H1 (cell line): ENCODE data around the gene POLD4. TPM values are rescaled to one million over a fixed set of nuclear protein-coding genes. Genes with fewer than 3 reads are reported as not detected.

ENCODE experiments used
- CTCF ChIA-PET: fragments of 300-600 bp; sonication (Branson Sonifier 250); formaldehyde crosslinking; loops from one replicate; lab custom pipeline; 2021; ENCODE audit not compliant: partially characterized antibody; lab: Charles Lee
- POLR2A ChIA-PET: fragments of 300-600 bp; sonication (Branson Sonifier 250); formaldehyde crosslinking; loops from one replicate; lab custom pipeline; 2021; ENCODE audit warnings: inconsistent platforms; ENCODE audit not compliant: partially characterized antibody; lab: Charles Lee
- DNase-seq, 2 experiments: peaks; one replicate each; pipeline versions ENCODE4 v3.0.0 to v3.0.0-alpha.2; 2010 to 2022; ENCODE audit warnings: low spot score in 2 of 2, low read depth in 1 of 2, mixed read lengths in 1 of 2
- FAIRE-seq: peaks from 2 replicates; lab custom pipeline; 2011; peaks lifted over from hg19 to GRCh38; lab: Jason Lieb, UNC
- H2AFZ ChIP-seq: 2 replicates; pipeline ENCODE4 v1.8.1; 2012; ENCODE audit warnings: low read length, inconsistent platforms
- H2AK5ac ChIP-seq: 2 replicates; pipeline ENCODE4 v1.6.1; 2013; ENCODE audit warnings: low read depth, low read length
- H2BK120ac ChIP-seq: replicated peaks from 2 replicates; pipeline ENCODE3; 2013; ENCODE audit warnings: low read depth, low read length, inconsistent platforms
- H2BK12ac ChIP-seq: 2 replicates; pipeline ENCODE4 v1.6.1; 2013; ENCODE audit warnings: low read depth, low read length
- H2BK15ac ChIP-seq: 2 replicates; pipeline ENCODE4 v1.6.1; 2013; ENCODE audit warnings: low read length
- H2BK20ac ChIP-seq: 2 replicates; pipeline ENCODE4 v1.6.1; 2013; ENCODE audit warnings: low read length
- H2BK5ac ChIP-seq: 2 replicates; pipeline ENCODE4 v1.6.1; 2013; ENCODE audit warnings: low read depth, low read length
- H3K14ac ChIP-seq: 2 replicates; pipeline ENCODE4 v1.6.1; 2013; ENCODE audit warnings: inconsistent platforms; ENCODE audit not compliant: insufficient read length
- H3K18ac ChIP-seq: 2 replicates; pipeline ENCODE4 v1.6.1; 2013; ENCODE audit warnings: low read length; ENCODE audit errors: extremely low read depth
- H3K23ac ChIP-seq: 2 replicates; pipeline ENCODE4 v1.6.1; 2013; ENCODE audit warnings: inconsistent platforms; ENCODE audit not compliant: insufficient read length
- H3K23me2 ChIP-seq: 2 replicates; pipeline ENCODE4 v1.6.1; 2013; ENCODE audit warnings: low read depth, low read length
- H3K27ac ChIP-seq: 2 replicates; pipeline ENCODE4 v1.6.1; 2011; ENCODE audit warnings: low read depth, low read length, inconsistent platforms
- H3K27me3 ChIP-seq, 4 experiments: replicated peaks in 1 of 4; 1 replicate in 1 of 4; 2 replicates in 3 of 4; pipeline versions ENCODE4 v1.6.1 to v1.8.1; 2011 to 2013; ENCODE audit warnings: low read length in 3 of 4, mild to moderate bottlenecking in 3 of 4, inconsistent platforms in 2 of 4, mixed read lengths in 2 of 4, moderate library complexity in 1 of 4; ENCODE audit not compliant: control insufficient read depth in 3 of 4, insufficient read depth in 3 of 4; ENCODE audit errors: extremely low read depth in 1 of 4
- H3K36me3 ChIP-seq, 4 experiments: 2 replicates each; pipeline versions ENCODE4 v1.6.1 to v1.8.1; 2011 to 2013; ENCODE audit warnings: mild to moderate bottlenecking in 4 of 4, low read length in 3 of 4, moderate library complexity in 2 of 4, control low read depth in 1 of 4, inconsistent platforms in 1 of 4; ENCODE audit not compliant: insufficient read depth in 4 of 4, control insufficient read depth in 2 of 4
- H3K4ac ChIP-seq: replicated peaks from 2 replicates; pipeline ENCODE3; 2013; ENCODE audit warnings: low read length, low read depth, mixed read lengths, inconsistent platforms; ENCODE audit not compliant: insufficient read length
- H3K4me1 ChIP-seq, 4 experiments: replicated peaks in 1 of 4; 1 replicate in 1 of 4; 2 replicates in 3 of 4; pipeline versions ENCODE4 v1.6.1 to v1.8.1; 2011 to 2013; ENCODE audit warnings: low read length in 3 of 4, inconsistent platforms in 2 of 4, mixed read lengths in 1 of 4; ENCODE audit not compliant: insufficient read depth in 4 of 4, control insufficient read depth in 3 of 4
- H3K4me2 ChIP-seq, 2 experiments: 2 replicates each; pipeline versions ENCODE4 v1.6.1 to v1.8.1; 2011 to 2013; ENCODE audit warnings: low read depth in 2 of 2, low read length in 2 of 2, control low read depth in 1 of 2, inconsistent platforms in 1 of 2, mild to moderate bottlenecking in 1 of 2; ENCODE audit not compliant: insufficient read depth in 1 of 2
- H3K4me3 ChIP-seq, 4 experiments: fragments of 200-600, 300-600 bp in 1 of 4; sonication (generic), shearing (Covaris generic), sonication (Bioruptor Twin) in 1 of 4; 2 replicates each; pipeline versions ENCODE4 v1.5.1 to v1.8.1; 2011 to 2016; ENCODE audit warnings: low read length in 4 of 4, low read depth in 3 of 4, control low read depth in 2 of 4, inconsistent platforms in 2 of 4, mild to moderate bottlenecking in 2 of 4, mixed read lengths in 1 of 4, moderate library complexity in 1 of 4; ENCODE audit not compliant: insufficient read depth in 2 of 4; ENCODE audit errors: extremely low read depth in 1 of 4
- H3K56ac ChIP-seq: replicated peaks from 2 replicates; pipeline ENCODE3; 2013; ENCODE audit warnings: low read depth, mild to moderate bottlenecking, mixed read lengths, low read length, inconsistent platforms; ENCODE audit not compliant: insufficient read length
- H3K79me1 ChIP-seq: 2 replicates; pipeline ENCODE4 v1.6.1; 2013; ENCODE audit warnings: low read depth, low read length, control low read depth
- H3K79me2 ChIP-seq, 2 experiments: 2 replicates each; pipeline versions ENCODE4 v1.6.1 to v1.8.1; 2012 to 2013; ENCODE audit warnings: low read length in 2 of 2, mild to moderate bottlenecking in 2 of 2, inconsistent platforms in 1 of 2; ENCODE audit not compliant: insufficient read depth in 2 of 2, control insufficient read depth in 1 of 2
- H3K9ac ChIP-seq, 4 experiments: replicated peaks in 1 of 4; 1 replicate in 1 of 4; 2 replicates in 3 of 4; pipeline versions ENCODE4 v1.6.1 to v1.8.1; 2011 to 2013; ENCODE audit warnings: low read depth in 3 of 4, low read length in 3 of 4, control low read depth in 2 of 4, mild to moderate bottlenecking in 2 of 4, moderate library complexity in 2 of 4, inconsistent platforms in 1 of 4; ENCODE audit errors: extremely low read depth in 1 of 4
- H3K9me3 ChIP-seq, 2 experiments: 2 replicates each; pipeline versions ENCODE4 v1.6.1 to v1.8.1; 2012 to 2013; ENCODE audit warnings: mild to moderate bottlenecking in 2 of 2, moderate library complexity in 2 of 2, control low read depth in 1 of 2, inconsistent platforms in 1 of 2, low read depth in 1 of 2, low read length in 1 of 2, mixed read lengths in 1 of 2; ENCODE audit not compliant: insufficient read depth in 2 of 2
- H4K20me1 ChIP-seq, 2 experiments: replicated peaks in 1 of 2; 2 replicates each; pipeline versions ENCODE3 to v1.8.1; 2011 to 2013; ENCODE audit warnings: inconsistent platforms in 2 of 2, low read length in 2 of 2, mild to moderate bottlenecking in 1 of 2; ENCODE audit not compliant: insufficient read depth in 2 of 2, control insufficient read depth in 1 of 2
- H4K5ac ChIP-seq: 2 replicates; pipeline ENCODE4 v1.6.1; 2013; ENCODE audit warnings: low read length, low read depth, mixed read lengths, inconsistent platforms; ENCODE audit not compliant: insufficient read length
- H4K8ac ChIP-seq: 2 replicates; pipeline ENCODE4 v1.8.0; 2013; ENCODE audit warnings: mild to moderate bottlenecking, moderate library complexity, low read length, inconsistent platforms; ENCODE audit not compliant: insufficient read depth; ENCODE audit errors: extremely low read depth
- H4K91ac ChIP-seq: replicated peaks from 2 replicates; pipeline ENCODE3; 2013; ENCODE audit warnings: low read length, mixed read lengths, inconsistent platforms; ENCODE audit not compliant: insufficient read length
- KDM5A ChIP-seq: fragments of 200-600 bp; IDR thresholded peaks from 2 replicates; pipeline ENCODE4 v1.7.1; 2012; ENCODE audit warnings: mild to moderate bottlenecking, low read length, inconsistent platforms, mixed read lengths
- SP2 ChIP-seq: IDR thresholded peaks from 2 replicates; pipeline ENCODE4 v1.6.1; 2012; ENCODE audit warnings: mild to moderate bottlenecking, low read length, inconsistent platforms
- WGBS, 2 experiments: shearing (Covaris generic) in 1 of 2; methylation state at CpG; one replicate each; pipeline versions ENCODE4 v1.1.6 to v1.1.7; 2013 to 2015; ENCODE audit warnings: low lambda C conversion rate in 2 of 2, mixed read lengths in 2 of 2, inconsistent platforms in 1 of 2, low coverage in 1 of 2, missing lambda C conversion rate in 1 of 2; ENCODE audit not compliant: insufficient replicate concordance in 2 of 2, insufficient coverage in 1 of 2, insufficient read length in 1 of 2; ENCODE audit errors: extremely low coverage in 1 of 2, missing lambda C conversion rate in 1 of 2; 5-methylcytosine and 5-hydroxymethylcytosine counted together
- polyA plus RNA-seq, 7 experiments: library from polyadenylated mRNA; depleted of rRNA in 3 of 7; stranded (reverse) in 5 of 7; unstranded in 2 of 7; fragments of >200 nt in 5 of 7; fragments of 200-250 nt in 2 of 7; gene quantifications; 1 replicate in 5 of 7; 2 replicates in 1 of 7; 4 replicates in 1 of 7; pipeline versions ENCODE4 v1.2.1 to v1.2.3, GENCODE V29; 2011 to 2013; ENCODE audit warnings: missing spikeins in 2 of 7, mixed read lengths in 2 of 7
- total RNA-seq: library from RNA; stranded (reverse); fragmentation: NEBNext Ultra II Directional; extraction: Animal tissue kit (Norgen Biotek cat#: 25700); gene quantifications from 2 replicates; pipeline ENCODE4 v1.2.1, GENCODE V29; 2021

The POLD4 gene
- total and polyA plus RNA-seq, 2 of the 8 experiments (the other 6 are each of a cell fraction or from before 2014, with no cell fraction given): 21.2 to 46.7 TPM

DNA sequence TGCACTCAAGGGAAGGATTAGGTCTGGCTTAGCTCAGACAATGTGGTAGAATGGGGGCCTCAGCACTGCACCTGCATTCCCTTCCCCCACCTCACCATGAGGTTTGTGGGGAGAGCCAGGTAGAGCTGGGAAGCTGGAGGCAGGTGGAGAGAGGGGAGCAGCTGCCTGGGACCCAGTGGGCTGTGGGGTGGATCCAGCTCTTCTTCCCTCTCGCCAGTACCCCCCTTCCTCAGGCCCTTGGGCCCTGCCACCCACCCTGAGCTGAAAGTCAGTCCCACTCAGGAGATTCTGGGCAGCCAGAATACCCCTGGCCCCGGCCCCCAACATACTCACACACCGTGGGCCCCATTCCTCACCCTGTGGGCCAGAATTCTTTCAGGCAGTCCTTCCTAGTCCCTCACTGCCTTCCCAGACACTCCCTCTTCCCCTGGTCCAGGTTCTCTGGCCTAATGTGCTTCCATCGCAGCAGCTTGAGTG lies 3.1 kb upstream of the POLD4 start:
- H3K79me2 ChIP-seq: no peaks in the 10 kb centered on the region
- ChIA-PET CTCF (interaction anchor here (0.7 to 20.0 kb wide), 13 partner anchors 11 to 446 kb away, joined by 3 to 1305 read pairs (median 4); partner anchors contain the start of genes CLCF1, PPP1CA, RAD9A and TBC1D10C), POLR2A (interaction anchor here (0.9 to 1.7 kb wide), 6 partner anchors 10 to 282 kb away, joined by 3 to 6 read pairs (median 4); partner anchors contain the start of gene RAD9A)
- H2BK20ac ChIP-seq: 0 out of 2 replicates have a peak overlapping the region, but pooled peaks have one; percentile 48
- H3K4me1 ChIP-seq: peaks cover 0 to 18% (median 15%) of the 10 kb centered on the region in 4 experiments; a peak in 6 of 7 replicates
- H3K79me1 ChIP-seq: peaks cover 2% of the 10 kb centered on the region; the same call in 1 of the 2 replicates
- H3K23ac ChIP-seq: no peak overlapping the region
- H2BK120ac ChIP-seq: no peak overlapping the region
- peaks cover 8% of the 10 kb centered on the region; the same call in 1 of the 2 replicates for H3K23me2 ChIP-seq
- no peaks in the 10 kb centered on the region for H3K9me3 ChIP-seq
- no peak overlapping the region; the same call in 1 of the 2 replicates for H3K18ac ChIP-seq
- FAIRE-seq (no peak), DNase-seq (no peak)
- H3K56ac ChIP-seq: no peak overlapping the region
- peak overlapping the region; percentile 52; the same call in 1 of the 2 replicates for H2BK5ac ChIP-seq
- H4K8ac ChIP-seq: 0 out of 2 replicates have a peak overlapping the region, but pooled peaks have one; percentile 52
- H3K4me2 ChIP-seq: no peak overlapping the region
- peak overlapping the region; percentile 75; the same call in 1 of the 2 replicates for H2BK12ac ChIP-seq
- no peak overlapping the region for H3K27ac ChIP-seq
- no peaks in the 10 kb centered on the region for H3K36me3 ChIP-seq
- H2AFZ ChIP-seq: no peak overlapping the region
- no peak overlapping the region for H3K9ac ChIP-seq
- H3K27me3 ChIP-seq: no peaks in the 10 kb centered on the region; a peak in 1 of 7 replicates
- H2BK15ac ChIP-seq: no peak overlapping the region
- peaks cover 0 to 1% of the 10 kb centered on the region in 2 experiments for H4K20me1 ChIP-seq
- no peak overlapping the region for H2AK5ac ChIP-seq
- no peak overlapping the region for H3K4me3 ChIP-seq
- TF ChIP-seq SP2: no peak
- TF ChIP-seq KDM5A: no peak
- no peak overlapping the region for H3K14ac ChIP-seq
- 29% methylated on average over 3 of the region's 4 CpGs; no CpG with 5 or more reads in 1 of the 2 experiments for WGBS, 2 experiments
- H3K4ac ChIP-seq: no peak overlapping the region
- no peak overlapping the region for H4K5ac ChIP-seq
- peak overlapping the region; percentile 45 for H4K91ac ChIP-seq
